ENCODE measurements around the gene VWA8.

DNA sequence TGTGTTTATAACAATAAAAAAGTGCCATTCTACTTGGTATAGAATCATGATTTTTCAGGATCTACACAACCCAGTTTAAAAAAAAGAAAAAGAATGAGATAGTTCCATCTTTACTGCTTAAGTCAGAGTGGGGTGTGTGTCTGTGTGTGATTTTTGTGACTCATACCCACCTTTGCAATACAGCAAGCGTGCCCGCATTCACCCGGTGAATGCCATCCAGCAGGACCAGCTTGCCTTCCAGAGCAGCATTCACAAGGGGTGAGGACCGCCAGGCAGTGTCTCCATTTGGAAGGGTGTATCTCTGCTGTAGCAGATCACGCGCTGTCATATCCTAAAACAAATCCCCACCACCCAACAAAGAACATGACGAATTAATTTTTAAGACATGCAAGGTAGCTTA lies 127.7 kb downstream of the VWA8 start:
- no peak for TF ChIP-seq GATA2 (IDR thresholded peaks at IDR 0.05; ENCODE audit: low read depth, low read length)
- no peak for TF ChIP-seq GATA3 (IDR thresholded peaks at IDR 0.05; ENCODE audit: low read depth, low read length)
